ENCODE results near the gene CPNE5.

DNA sequence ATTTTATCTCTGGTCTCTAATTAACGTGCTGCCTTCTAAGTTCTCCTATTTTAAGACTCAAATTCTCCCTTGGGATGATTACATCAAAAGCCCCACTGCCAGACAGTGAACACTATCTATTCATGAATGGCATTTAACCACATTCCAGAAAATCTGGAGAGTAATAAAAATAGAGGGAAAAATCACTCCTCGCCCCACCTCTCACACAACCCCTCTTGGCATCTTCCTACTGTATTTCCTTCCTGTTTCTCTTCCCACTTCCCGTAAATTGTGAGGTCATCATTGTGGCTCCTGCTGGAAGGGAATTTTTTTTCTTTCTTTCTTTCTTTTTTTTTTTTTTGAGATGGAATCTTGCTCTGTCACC lies 110.1 kb downstream of the CPNE5 start:
- TF ChIP-seq, protein P1, sequence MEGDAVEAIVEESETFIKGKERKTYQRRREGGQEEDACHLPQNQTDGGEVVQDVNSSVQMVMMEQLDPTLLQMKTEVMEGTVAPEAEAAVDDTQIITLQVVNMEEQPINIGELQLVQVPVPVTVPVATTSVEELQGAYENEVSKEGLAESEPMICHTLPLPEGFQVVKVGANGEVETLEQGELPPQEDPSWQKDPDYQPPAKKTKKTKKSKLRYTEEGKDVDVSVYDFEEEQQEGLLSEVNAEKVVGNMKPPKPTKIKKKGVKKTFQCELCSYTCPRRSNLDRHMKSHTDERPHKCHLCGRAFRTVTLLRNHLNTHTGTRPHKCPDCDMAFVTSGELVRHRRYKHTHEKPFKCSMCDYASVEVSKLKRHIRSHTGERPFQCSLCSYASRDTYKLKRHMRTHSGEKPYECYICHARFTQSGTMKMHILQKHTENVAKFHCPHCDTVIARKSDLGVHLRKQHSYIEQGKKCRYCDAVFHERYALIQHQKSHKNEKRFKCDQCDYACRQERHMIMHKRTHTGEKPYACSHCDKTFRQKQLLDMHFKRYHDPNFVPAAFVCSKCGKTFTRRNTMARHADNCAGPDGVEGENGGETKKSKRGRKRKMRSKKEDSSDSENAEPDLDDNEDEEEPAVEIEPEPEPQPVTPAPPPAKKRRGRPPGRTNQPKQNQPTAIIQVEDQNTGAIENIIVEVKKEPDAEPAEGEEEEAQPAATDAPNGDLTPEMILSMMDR (IDR thresholded peaks at IDR 0.05 in 2 of 3, conservative IDR thresholded peaks at IDR 0.05 in 1 of 3; ENCODE audit: insufficient read depth in 2 of 3, low read depth in 1 of 3, low read length in 3 of 3) = no peak
- TF ChIP-seq, protein P2, sequence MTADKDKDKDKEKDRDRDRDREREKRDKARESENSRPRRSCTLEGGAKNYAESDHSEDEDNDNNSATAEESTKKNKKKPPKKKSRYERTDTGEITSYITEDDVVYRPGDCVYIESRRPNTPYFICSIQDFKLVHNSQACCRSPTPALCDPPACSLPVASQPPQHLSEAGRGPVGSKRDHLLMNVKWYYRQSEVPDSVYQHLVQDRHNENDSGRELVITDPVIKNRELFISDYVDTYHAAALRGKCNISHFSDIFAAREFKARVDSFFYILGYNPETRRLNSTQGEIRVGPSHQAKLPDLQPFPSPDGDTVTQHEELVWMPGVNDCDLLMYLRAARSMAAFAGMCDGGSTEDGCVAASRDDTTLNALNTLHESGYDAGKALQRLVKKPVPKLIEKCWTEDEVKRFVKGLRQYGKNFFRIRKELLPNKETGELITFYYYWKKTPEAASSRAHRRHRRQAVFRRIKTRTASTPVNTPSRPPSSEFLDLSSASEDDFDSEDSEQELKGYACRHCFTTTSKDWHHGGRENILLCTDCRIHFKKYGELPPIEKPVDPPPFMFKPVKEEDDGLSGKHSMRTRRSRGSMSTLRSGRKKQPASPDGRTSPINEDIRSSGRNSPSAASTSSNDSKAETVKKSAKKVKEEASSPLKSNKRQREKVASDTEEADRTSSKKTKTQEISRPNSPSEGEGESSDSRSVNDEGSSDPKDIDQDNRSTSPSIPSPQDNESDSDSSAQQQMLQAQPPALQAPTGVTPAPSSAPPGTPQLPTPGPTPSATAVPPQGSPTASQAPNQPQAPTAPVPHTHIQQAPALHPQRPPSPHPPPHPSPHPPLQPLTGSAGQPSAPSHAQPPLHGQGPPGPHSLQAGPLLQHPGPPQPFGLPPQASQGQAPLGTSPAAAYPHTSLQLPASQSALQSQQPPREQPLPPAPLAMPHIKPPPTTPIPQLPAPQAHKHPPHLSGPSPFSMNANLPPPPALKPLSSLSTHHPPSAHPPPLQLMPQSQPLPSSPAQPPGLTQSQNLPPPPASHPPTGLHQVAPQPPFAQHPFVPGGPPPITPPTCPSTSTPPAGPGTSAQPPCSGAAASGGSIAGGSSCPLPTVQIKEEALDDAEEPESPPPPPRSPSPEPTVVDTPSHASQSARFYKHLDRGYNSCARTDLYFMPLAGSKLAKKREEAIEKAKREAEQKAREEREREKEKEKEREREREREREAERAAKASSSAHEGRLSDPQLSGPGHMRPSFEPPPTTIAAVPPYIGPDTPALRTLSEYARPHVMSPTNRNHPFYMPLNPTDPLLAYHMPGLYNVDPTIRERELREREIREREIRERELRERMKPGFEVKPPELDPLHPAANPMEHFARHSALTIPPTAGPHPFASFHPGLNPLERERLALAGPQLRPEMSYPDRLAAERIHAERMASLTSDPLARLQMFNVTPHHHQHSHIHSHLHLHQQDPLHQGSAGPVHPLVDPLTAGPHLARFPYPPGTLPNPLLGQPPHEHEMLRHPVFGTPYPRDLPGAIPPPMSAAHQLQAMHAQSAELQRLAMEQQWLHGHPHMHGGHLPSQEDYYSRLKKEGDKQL (CRISPR knock-in tag; IDR thresholded peaks at IDR 0.05; ENCODE audit: borderline replicate concordance) = no peak
- TF ChIP-seq TBP (optimal IDR thresholded peaks at IDR 0.05; ENCODE audit: low read depth, low read length) (no peak), RBM34 (IDR thresholded peaks at IDR 0.05; ENCODE audit: borderline replicate concordance, insufficient read depth, low read length) (no peak), ATF7 (IDR thresholded peaks at IDR 0.05) (no peak), CHD2 (IDR thresholded peaks at IDR 0.05; ENCODE audit: low read depth, low read length) (no peak), PRMT5 (CRISPR knock-in tag; IDR thresholded peaks at IDR 0.05) (no peak), CHD1 (IDR thresholded peaks at IDR 0.05; ENCODE audit: low read length) (no peak), NFYB (IDR thresholded peaks at IDR 0.05; ENCODE audit: extremely low read depth, insufficient read length) (no peak), KDM4B (IDR thresholded peaks at IDR 0.05; ENCODE audit: borderline replicate concordance in 2 of 2, low read depth in 1 of 2) (no peak)
- TF ChIP-seq, protein P3, sequence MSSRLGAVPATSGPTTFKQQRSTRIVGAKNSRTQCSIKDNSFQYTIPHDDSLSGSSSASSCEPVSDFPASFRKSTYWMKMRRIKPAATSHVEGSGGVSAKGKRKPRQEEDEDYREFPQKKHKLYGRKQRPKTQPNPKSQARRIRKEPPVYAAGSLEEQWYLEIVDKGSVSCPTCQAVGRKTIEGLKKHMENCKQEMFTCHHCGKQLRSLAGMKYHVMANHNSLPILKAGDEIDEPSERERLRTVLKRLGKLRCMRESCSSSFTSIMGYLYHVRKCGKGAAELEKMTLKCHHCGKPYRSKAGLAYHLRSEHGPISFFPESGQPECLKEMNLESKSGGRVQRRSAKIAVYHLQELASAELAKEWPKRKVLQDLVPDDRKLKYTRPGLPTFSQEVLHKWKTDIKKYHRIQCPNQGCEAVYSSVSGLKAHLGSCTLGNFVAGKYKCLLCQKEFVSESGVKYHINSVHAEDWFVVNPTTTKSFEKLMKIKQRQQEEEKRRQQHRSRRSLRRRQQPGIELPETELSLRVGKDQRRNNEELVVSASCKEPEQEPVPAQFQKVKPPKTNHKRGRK (tag; IDR thresholded peaks at IDR 0.05) = no peak
